IPS-18c (cell line): Measurements from ENCODE around the gene POMGNT2.

Experiments used
- H3K4me3 ChIP-seq: 2 replicates; pipeline ENCODE4 v1.7.0; 2013; ENCODE audit warnings: low read depth, mild to moderate bottlenecking, low read length, moderate library complexity; ENCODE audit not compliant: insufficient read depth
- H3K9me3 ChIP-seq: one replicate; pipeline ENCODE4 v1.6.1; 2013; ENCODE audit warnings: mild to moderate bottlenecking, low read length, moderate library complexity; ENCODE audit not compliant: control insufficient read depth, insufficient read depth

POMGNT2 gene

GRCh38 chr3:43035801-43036365 is 70.0 kb downstream of the POMGNT2 start:
- Histone ChIP-seq H3K4me3 (no peak overlapping the region), H3K9me3 (no peaks in the 10 kb centered on the region)

- H3K9me3 ChIP-seq = no peaks in the 10 kb centered on the region
- H3K4me3 ChIP-seq = no peak overlapping the region
Observed at GRCh38 chr3:43034911-43035310, 71.0 kb downstream of the POMGNT2 start.

- Histone ChIP-seq H3K4me3 (no peak overlapping the region), H3K9me3 (no peaks in the 10 kb centered on the region)
Observed at GRCh38 chr3:43034200-43034599, 71.7 kb downstream of the POMGNT2 start.

- Histone ChIP-seq H3K4me3 (no peak overlapping the region), H3K9me3 (no peaks in the 10 kb centered on the region)
Observed at GRCh38 chr3:43032646-43033628, 72.9 kb downstream of the POMGNT2 start.

GRCh38 chr3:43031889-43032545 is 73.9 kb downstream of the POMGNT2 start:
- Histone ChIP-seq H3K9me3 (no peaks in the 10 kb centered on the region), H3K4me3 (no peak overlapping the region)

- no peak overlapping the region for H3K4me3 ChIP-seq
Observed at GRCh38 chr3:43031485-43031884, 74.4 kb downstream of the POMGNT2 start.

GRCh38 chr3:43030162-43030935 is 75.5 kb downstream of the POMGNT2 start:
- no peak overlapping the region for H3K4me3 ChIP-seq

More at GRCh38 chr3:43031485-43031884, 74.4 kb downstream of the POMGNT2 start:
- no peaks in the 10 kb centered on the region for H3K9me3 ChIP-seq

More at GRCh38 chr3:43030162-43030935, 75.5 kb downstream of the POMGNT2 start:
- H3K9me3 ChIP-seq = no peaks in the 10 kb centered on the region
